HL-60 (cell line): ENCODE data around the gene PPP2R2D.

Experiments
- DNase-seq, 2 experiments: peaks; one replicate each; pipeline ENCODE4 v3.0.0-alpha.2; 2010 to 2020; ENCODE audit warnings: low read depth in 1 of 2, low spot score in 1 of 2
- H3K27ac ChIP-seq: fragments of 250-450 bp; sonication (Bioruptor Pico); replicated peaks from 2 replicates; pipeline ENCODE4 v1.5.1; 2020; ENCODE audit warnings: mild to moderate bottlenecking, moderate library complexity
- H3K27me3 ChIP-seq: fragments of 250-450 bp; sonication (Bioruptor Pico); 2 replicates; pipeline ENCODE4 v1.5.1; 2021; ENCODE audit warnings: mild to moderate bottlenecking, moderate library complexity; ENCODE audit not compliant: insufficient read depth, poor library complexity, severe bottlenecking
- H3K4me3 ChIP-seq: replicated peaks from 2 replicates; pipeline ENCODE4 v1.5.1; 2011; ENCODE audit warnings: mild to moderate bottlenecking, control low read depth, low read length; ENCODE audit not compliant: insufficient read depth
- CTCF ChIP-seq: IDR thresholded peaks from one replicate; pipeline ENCODE4 v1.5.1; 2011; ENCODE audit warnings: low read length, control low read depth, inconsistent platforms; ENCODE audit not compliant: insufficient read depth
- GABPA ChIP-seq: IDR thresholded peaks from 2 replicates; pipeline ENCODE4 v1.6.1; 2012; ENCODE audit warnings: low read depth
- POLR2AphosphoS5 ChIP-seq: IDR thresholded peaks from 2 replicates; pipeline ENCODE4 v1.6.1; 2012; ENCODE audit warnings: low read depth
- REST ChIP-seq: IDR thresholded peaks from 2 replicates; pipeline ENCODE4 v1.6.1; 2012; ENCODE audit warnings: low read depth; ENCODE audit not compliant: insufficient replicate concordance
- SPI1 ChIP-seq: IDR thresholded peaks from 2 replicates; pipeline ENCODE4 v1.6.1; 2012; ENCODE audit warnings: low read depth, mild to moderate bottlenecking, borderline replicate concordance

PPP2R2D gene

GRCh38 chr10:131890276-131891195 is 10.3 kb upstream of the PPP2R2D start:
- no peak overlapping the region for H3K4me3 ChIP-seq
- H3K27me3 ChIP-seq: no peaks in the 10 kb centered on the region
- no peak overlapping the region for H3K27ac ChIP-seq
- DNase-seq: no peak
- TF ChIP-seq SPI1 (no peak), REST (no peak), CTCF (no peak), GABPA (no peak), POLR2AphosphoS5 (no peak)

- Histone ChIP-seq H3K27ac (no peak overlapping the region), H3K27me3 (no peaks in the 10 kb centered on the region), H3K4me3 (no peak overlapping the region)
- DNase-seq: no peak
- no peak for TF ChIP-seq GABPA
- no peak for TF ChIP-seq CTCF
- no peak for TF ChIP-seq REST
- TF ChIP-seq SPI1: no peak
- TF ChIP-seq POLR2AphosphoS5: no peak
Measured at GRCh38 chr10:131891196-131891928, 9.4 kb upstream of the PPP2R2D start.

- no peak overlapping the region for H3K27ac ChIP-seq
- TF ChIP-seq REST (no peak), GABPA (no peak), CTCF (no peak), SPI1 (no peak), POLR2AphosphoS5 (no peak)
Measured at GRCh38 chr10:131891929-131892805, 8.6 kb upstream of the PPP2R2D start.

More at GRCh38 chr10:131891929-131892805, 8.6 kb upstream of the PPP2R2D start:
- Histone ChIP-seq H3K27me3 (no peaks in the 10 kb centered on the region), H3K4me3 (no peak overlapping the region)
- no peak for DNase-seq
